Sigmoid colon (tissue), 7 donors: ENCODE measurements around the gene COL6A5. TPM values are rescaled to one million over a fixed set of nuclear protein-coding genes. Genes with fewer than 3 reads are reported as not detected.

ENCODE experiments used
- DNase-seq: peaks from one replicate; pipeline ENCODE4 v3.0.0-alpha.2; 2019
- H3K27ac ChIP-seq, 4 donors: fragments of 200-600 bp; sonication (generic); one replicate each; pipeline ENCODE4 v1.5.1; 2016 to 2019; ENCODE audit warnings: mild to moderate bottlenecking in 1 of 4
- H3K27me3 ChIP-seq, 3 donors: fragments of 200-600 bp; sonication (generic); one replicate each; pipeline ENCODE4 v1.5.1; 2019; ENCODE audit warnings: mild to moderate bottlenecking in 1 of 3
- H3K36me3 ChIP-seq, 4 donors: fragments of 200-600 bp; sonication (generic); one replicate each; pipeline ENCODE4 v1.5.1; 2016 to 2019
- H3K4me1 ChIP-seq, 4 donors: fragments of 200-600 bp; sonication (generic); one replicate each; pipeline ENCODE4 v1.5.1; 2017 to 2019
- H3K4me3 ChIP-seq, 4 donors: fragments of 200-600 bp; sonication (generic); one replicate each; pipeline ENCODE4 v1.5.1; 2017 to 2019; ENCODE audit warnings: mild to moderate bottlenecking in 2 of 4, moderate library complexity in 1 of 4
- H3K9me3 ChIP-seq, 4 donors: fragments of 200-600 bp in 3 of 4; sonication (generic) in 3 of 4; one replicate each; pipeline versions ENCODE4 v1.5.1 to v1.6.1; 2013 to 2019
- EP300 ChIP-seq, 4 donors: sonication (generic); formaldehyde crosslinking; IDR thresholded peaks; one replicate each; pipeline ENCODE4 v1.6.1; 2017; ENCODE audit warnings: antibody characterized with exemption in 4 of 4
- POLR2A ChIP-seq, 2 donors: fragments of 450-650 bp; IDR thresholded peaks; one replicate each; pipeline ENCODE4 v1.6.1; 2016; ENCODE audit warnings: antibody characterized with exemption in 2 of 2, mild to moderate bottlenecking in 2 of 2, moderate library complexity in 2 of 2
- POLR2AphosphoS5 ChIP-seq, 4 donors: sonication (generic); formaldehyde crosslinking; IDR thresholded peaks; one replicate each; pipeline ENCODE4 v1.6.1; 2017; ENCODE audit warnings: antibody characterized with exemption in 4 of 4
- WGBS, 2 donors: extraction: QIAGEN DNeasy Blood & Tissue Kit; methylation state at CpG; one replicate each; pipeline ENCODE4 v1.1.7; 2013; 5-methylcytosine and 5-hydroxymethylcytosine counted together
- intact Hi-C: fragments of 100-400 bp; cut with DNase I; formaldehyde crosslinking; loops from one replicate; pipeline ENCODE4 v1.15.1; 2023
- polyA plus RNA-seq, 3 donors: library from polyadenylated mRNA; stranded (reverse); fragments of 200-250 nt; gene quantifications; one replicate each; pipeline ENCODE4 v1.2.3, GENCODE V29; 2013
- total RNA-seq, 4 donors: library from RNA; depleted of rRNA; stranded (reverse); fragments of >200 nt; gene quantifications; one replicate each; pipeline ENCODE4 v1.1.0, GENCODE V29; 2016
- TF ChIP-seq, protein P1 (sequence below), 4 experiments: fragments of 450-650 bp in 3 of 4; fragments of 200-600 bp in 1 of 4; IDR thresholded peaks; one replicate each; pipeline ENCODE4 v1.5.1; 2016 to 2019; ENCODE audit warnings: antibody characterized with exemption in 4 of 4, mild to moderate bottlenecking in 3 of 4, moderate library complexity in 2 of 4
- donor health status: healthy with polysubstance abuse.
- donor health status: Bipolar disorder and iron deficiency.
- donor health status: healthy.

COL6A5 gene
- total and polyA plus RNA-seq, 7 donors = 0.09 TPM; not detected in 6

DNA sequence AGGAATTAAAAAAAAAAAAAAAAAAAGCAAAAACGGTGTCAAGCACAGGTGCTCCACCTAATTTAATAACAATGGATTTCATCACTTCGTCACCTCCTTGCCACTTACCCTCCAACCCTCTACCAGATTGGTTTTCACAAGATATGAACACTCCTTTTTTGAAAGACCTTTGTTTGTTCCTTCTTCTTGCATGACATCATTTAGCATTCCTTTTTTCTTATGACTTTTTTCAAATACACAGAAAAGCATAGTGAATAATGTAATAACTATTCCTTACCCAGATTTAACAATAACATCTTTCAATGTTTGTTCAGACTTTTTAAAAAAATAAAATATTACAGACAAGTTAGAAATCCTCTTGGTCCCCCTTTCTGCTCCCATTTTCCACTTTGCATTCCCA is 187.8 kb downstream of the COL6A5 start:
- Histone ChIP-seq H3K9me3 (no peaks in the 10 kb centered on the region), H3K27ac (no peak overlapping the region), H3K27me3 (no peaks in the 10 kb centered on the region), H3K4me1 (no peaks in the 10 kb centered on the region), H3K4me3 (no peak overlapping the region), H3K36me3 (no peaks in the 10 kb centered on the region)
- TF ChIP-seq EP300 (IDR thresholded peaks at IDR 0.05) (no peak), POLR2A (IDR thresholded peaks at IDR 0.05) (no peak), POLR2AphosphoS5 (IDR thresholded peaks at IDR 0.05) (no peak)
- TF ChIP-seq, protein P1, sequence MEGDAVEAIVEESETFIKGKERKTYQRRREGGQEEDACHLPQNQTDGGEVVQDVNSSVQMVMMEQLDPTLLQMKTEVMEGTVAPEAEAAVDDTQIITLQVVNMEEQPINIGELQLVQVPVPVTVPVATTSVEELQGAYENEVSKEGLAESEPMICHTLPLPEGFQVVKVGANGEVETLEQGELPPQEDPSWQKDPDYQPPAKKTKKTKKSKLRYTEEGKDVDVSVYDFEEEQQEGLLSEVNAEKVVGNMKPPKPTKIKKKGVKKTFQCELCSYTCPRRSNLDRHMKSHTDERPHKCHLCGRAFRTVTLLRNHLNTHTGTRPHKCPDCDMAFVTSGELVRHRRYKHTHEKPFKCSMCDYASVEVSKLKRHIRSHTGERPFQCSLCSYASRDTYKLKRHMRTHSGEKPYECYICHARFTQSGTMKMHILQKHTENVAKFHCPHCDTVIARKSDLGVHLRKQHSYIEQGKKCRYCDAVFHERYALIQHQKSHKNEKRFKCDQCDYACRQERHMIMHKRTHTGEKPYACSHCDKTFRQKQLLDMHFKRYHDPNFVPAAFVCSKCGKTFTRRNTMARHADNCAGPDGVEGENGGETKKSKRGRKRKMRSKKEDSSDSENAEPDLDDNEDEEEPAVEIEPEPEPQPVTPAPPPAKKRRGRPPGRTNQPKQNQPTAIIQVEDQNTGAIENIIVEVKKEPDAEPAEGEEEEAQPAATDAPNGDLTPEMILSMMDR (IDR thresholded peaks at IDR 0.05) = no peak
- intact Hi-C loops = no loop called here
- DNase-seq = no peak
- 61 to 78% methylated on average over 2 of the region's 2 CpGs for WGBS, 2 donors

Other genes starting within 250 kb of the COL6A5 start
- gene COL6A6, start 171.5 kb downstream of the COL6A5 start, total RNA-seq = under 1 TPM in 1 of 4 donors, not detected in 3; 0.16 TPM
- gene COL6A6, start 171.5 kb downstream of the COL6A5 start, polyA plus RNA-seq = under 1 TPM in 1 of 3 donors, not detected in 2; 0.04 TPM